ENCODE measurements around the gene SCRN1. TPM values are rescaled to one million over a fixed set of nuclear protein-coding genes. Genes with fewer than 3 reads are reported as not detected.

SCRN1 gene
- total RNA-seq, 1 experiment from 2014 or later = 96.2 TPM

GRCh38 chr7:29886827-29887226, 102.8 kb downstream of the SCRN1 start:
- Mint-ChIP-seq H3K27ac (no peak overlapping the region), H3K4me1 (peaks cover 28% of the 10 kb centered on the region), H3K27me3 (ENCODE audit: low read depth) (no peaks in the 10 kb centered on the region; the same call in 1 of the 2 replicates), H3K9me3 (no peaks in the 10 kb centered on the region), H3K36me3 (peaks cover 12% of the 10 kb centered on the region; the same call in 1 of the 2 replicates), H3K4me3 (no peak overlapping the region)
- ChIA-PET CTCF (no interaction called here), POLR2A (no interaction called here)
- ATAC-seq (no peak), DNase-seq (ENCODE audit: low spot score) (no peak)
- no peak for TF ChIP-seq TEAD1 (CRISPR knock-in tag; IDR thresholded peaks at IDR 0.05)
- TF ChIP-seq, protein P1, sequence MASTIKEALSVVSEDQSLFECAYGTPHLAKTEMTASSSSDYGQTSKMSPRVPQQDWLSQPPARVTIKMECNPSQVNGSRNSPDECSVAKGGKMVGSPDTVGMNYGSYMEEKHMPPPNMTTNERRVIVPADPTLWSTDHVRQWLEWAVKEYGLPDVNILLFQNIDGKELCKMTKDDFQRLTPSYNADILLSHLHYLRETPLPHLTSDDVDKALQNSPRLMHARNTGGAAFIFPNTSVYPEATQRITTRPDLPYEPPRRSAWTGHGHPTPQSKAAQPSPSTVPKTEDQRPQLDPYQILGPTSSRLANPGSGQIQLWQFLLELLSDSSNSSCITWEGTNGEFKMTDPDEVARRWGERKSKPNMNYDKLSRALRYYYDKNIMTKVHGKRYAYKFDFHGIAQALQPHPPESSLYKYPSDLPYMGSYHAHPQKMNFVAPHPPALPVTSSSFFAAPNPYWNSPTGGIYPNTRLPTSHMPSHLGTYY (CRISPR knock-in tag; IDR thresholded peaks at IDR 0.05) = no peak
- TF ChIP-seq, protein P2, sequence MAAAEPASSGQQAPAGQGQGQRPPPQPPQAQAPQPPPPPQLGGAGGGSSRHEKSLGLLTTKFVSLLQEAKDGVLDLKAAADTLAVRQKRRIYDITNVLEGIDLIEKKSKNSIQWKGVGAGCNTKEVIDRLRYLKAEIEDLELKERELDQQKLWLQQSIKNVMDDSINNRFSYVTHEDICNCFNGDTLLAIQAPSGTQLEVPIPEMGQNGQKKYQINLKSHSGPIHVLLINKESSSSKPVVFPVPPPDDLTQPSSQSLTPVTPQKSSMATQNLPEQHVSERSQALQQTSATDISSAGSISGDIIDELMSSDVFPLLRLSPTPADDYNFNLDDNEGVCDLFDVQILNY (CRISPR knock-in tag; IDR thresholded peaks at IDR 0.05) = no peak
- TF ChIP-seq, protein P3, sequence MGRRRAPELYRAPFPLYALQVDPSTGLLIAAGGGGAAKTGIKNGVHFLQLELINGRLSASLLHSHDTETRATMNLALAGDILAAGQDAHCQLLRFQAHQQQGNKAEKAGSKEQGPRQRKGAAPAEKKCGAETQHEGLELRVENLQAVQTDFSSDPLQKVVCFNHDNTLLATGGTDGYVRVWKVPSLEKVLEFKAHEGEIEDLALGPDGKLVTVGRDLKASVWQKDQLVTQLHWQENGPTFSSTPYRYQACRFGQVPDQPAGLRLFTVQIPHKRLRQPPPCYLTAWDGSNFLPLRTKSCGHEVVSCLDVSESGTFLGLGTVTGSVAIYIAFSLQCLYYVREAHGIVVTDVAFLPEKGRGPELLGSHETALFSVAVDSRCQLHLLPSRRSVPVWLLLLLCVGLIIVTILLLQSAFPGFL (CRISPR knock-in tag; IDR thresholded peaks at IDR 0.05; ENCODE audit: borderline replicate concordance) = no peak
- no peak for TF ChIP-seq CREM (CRISPR knock-in tag; IDR thresholded peaks at IDR 0.05)
- TF ChIP-seq CREB1 (CRISPR knock-in tag; IDR thresholded peaks at IDR 0.05) = no peak
- no peak for TF ChIP-seq ZNF121 (CRISPR knock-in tag; IDR thresholded peaks at IDR 0.05)
- no peak for TF ChIP-seq RORB (CRISPR knock-in tag; IDR thresholded peaks at IDR 0.05)
- TF ChIP-seq, protein P4, sequence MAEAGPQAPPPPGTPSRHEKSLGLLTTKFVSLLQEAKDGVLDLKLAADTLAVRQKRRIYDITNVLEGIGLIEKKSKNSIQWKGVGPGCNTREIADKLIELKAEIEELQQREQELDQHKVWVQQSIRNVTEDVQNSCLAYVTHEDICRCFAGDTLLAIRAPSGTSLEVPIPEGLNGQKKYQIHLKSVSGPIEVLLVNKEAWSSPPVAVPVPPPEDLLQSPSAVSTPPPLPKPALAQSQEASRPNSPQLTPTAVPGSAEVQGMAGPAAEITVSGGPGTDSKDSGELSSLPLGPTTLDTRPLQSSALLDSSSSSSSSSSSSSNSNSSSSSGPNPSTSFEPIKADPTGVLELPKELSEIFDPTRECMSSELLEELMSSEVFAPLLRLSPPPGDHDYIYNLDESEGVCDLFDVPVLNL (CRISPR knock-in tag; IDR thresholded peaks at IDR 0.05; ENCODE audit: borderline replicate concordance, low read depth) = no peak
- no peak for TF ChIP-seq ZBTB43 (CRISPR knock-in tag; IDR thresholded peaks at IDR 0.05)
- TF ChIP-seq GABPB1 (CRISPR knock-in tag; IDR thresholded peaks at IDR 0.05) = no peak
- no peak for TF ChIP-seq ZMAT4 (CRISPR knock-in tag; IDR thresholded peaks at IDR 0.05)
- TF ChIP-seq, protein P5, sequence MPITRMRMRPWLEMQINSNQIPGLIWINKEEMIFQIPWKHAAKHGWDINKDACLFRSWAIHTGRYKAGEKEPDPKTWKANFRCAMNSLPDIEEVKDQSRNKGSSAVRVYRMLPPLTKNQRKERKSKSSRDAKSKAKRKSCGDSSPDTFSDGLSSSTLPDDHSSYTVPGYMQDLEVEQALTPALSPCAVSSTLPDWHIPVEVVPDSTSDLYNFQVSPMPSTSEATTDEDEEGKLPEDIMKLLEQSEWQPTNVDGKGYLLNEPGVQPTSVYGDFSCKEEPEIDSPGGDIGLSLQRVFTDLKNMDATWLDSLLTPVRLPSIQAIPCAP (CRISPR knock-in tag; IDR thresholded peaks at IDR 0.05) = no peak

- POLR2A ChIA-PET = no interaction called here
- Mint-ChIP-seq H3K4me1 (peaks cover 31% of the 10 kb centered on the region), H3K4me3 (peak overlapping the region; percentile 66), H3K27ac (no peak overlapping the region), H3K27me3 (ENCODE audit: low read depth) (no peaks in the 10 kb centered on the region; the same call in 1 of the 2 replicates), H3K9me3 (no peaks in the 10 kb centered on the region), H3K36me3 (peaks cover 12% of the 10 kb centered on the region; the same call in 1 of the 2 replicates)
- CTCF ChIA-PET = no interaction called here
- no peak for ATAC-seq
- DNase-seq (ENCODE audit: low spot score) = no peak
- no peak for TF ChIP-seq TCF7 (CRISPR knock-in tag; IDR thresholded peaks at IDR 0.05; ENCODE audit: low read depth)
- no peak for TF ChIP-seq SP1 (CRISPR knock-in tag; conservative IDR thresholded peaks at IDR 0.05)
- TF ChIP-seq, protein P4 (CRISPR knock-in tag; IDR thresholded peaks at IDR 0.05; ENCODE audit: borderline replicate concordance, low read depth) = no peak
- TF ChIP-seq JUN (CRISPR knock-in tag; IDR thresholded peaks at IDR 0.05) = no peak
- no peak for TF ChIP-seq FOXP1 (CRISPR knock-in tag; IDR thresholded peaks at IDR 0.05; ENCODE audit: borderline replicate concordance)
- no peak for TF ChIP-seq TEAD4 (CRISPR knock-in tag; IDR thresholded peaks at IDR 0.05)
- TF ChIP-seq, protein P6, sequence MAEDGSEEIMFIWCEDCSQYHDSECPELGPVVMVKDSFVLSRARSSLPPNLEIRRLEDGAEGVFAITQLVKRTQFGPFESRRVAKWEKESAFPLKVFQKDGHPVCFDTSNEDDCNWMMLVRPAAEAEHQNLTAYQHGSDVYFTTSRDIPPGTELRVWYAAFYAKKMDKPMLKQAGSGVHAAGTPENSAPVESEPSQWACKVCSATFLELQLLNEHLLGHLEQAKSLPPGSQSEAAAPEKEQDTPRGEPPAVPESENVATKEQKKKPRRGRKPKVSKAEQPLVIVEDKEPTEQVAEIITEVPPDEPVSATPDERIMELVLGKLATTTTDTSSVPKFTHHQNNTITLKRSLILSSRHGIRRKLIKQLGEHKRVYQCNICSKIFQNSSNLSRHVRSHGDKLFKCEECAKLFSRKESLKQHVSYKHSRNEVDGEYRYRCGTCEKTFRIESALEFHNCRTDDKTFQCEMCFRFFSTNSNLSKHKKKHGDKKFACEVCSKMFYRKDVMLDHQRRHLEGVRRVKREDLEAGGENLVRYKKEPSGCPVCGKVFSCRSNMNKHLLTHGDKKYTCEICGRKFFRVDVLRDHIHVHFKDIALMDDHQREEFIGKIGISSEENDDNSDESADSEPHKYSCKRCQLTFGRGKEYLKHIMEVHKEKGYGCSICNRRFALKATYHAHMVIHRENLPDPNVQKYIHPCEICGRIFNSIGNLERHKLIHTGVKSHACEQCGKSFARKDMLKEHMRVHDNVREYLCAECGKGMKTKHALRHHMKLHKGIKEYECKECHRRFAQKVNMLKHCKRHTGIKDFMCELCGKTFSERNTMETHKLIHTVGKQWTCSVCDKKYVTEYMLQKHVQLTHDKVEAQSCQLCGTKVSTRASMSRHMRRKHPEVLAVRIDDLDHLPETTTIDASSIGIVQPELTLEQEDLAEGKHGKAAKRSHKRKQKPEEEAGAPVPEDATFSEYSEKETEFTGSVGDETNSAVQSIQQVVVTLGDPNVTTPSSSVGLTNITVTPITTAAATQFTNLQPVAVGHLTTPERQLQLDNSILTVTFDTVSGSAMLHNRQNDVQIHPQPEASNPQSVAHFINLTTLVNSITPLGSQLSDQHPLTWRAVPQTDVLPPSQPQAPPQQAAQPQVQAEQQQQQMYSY (CRISPR knock-in tag; IDR thresholded peaks at IDR 0.05) = no peak
- TF ChIP-seq CREM (CRISPR knock-in tag; IDR thresholded peaks at IDR 0.05) = no peak
- TF ChIP-seq SOX15 (CRISPR knock-in tag; IDR thresholded peaks at IDR 0.05) = no peak
- TF ChIP-seq, protein P5 (CRISPR knock-in tag; IDR thresholded peaks at IDR 0.05) = no peak
- TF ChIP-seq, protein P3 (CRISPR knock-in tag; IDR thresholded peaks at IDR 0.05; ENCODE audit: borderline replicate concordance) = no peak
- no peak for TF ChIP-seq ZNF416 (CRISPR knock-in tag; IDR thresholded peaks at IDR 0.05)
These were observed 104.0 kb downstream of the SCRN1 start for GRCh38 chr7:29885626-29886025.
